ENCODE data around the gene PKP4. TPM values are rescaled to one million over a fixed set of nuclear protein-coding genes. Genes with fewer than 3 reads are reported as not detected.

Gene PKP4
- total RNA-seq, 4 donors from 2014 or later: 64.1 to 152 (median 90.2) TPM

DNA sequence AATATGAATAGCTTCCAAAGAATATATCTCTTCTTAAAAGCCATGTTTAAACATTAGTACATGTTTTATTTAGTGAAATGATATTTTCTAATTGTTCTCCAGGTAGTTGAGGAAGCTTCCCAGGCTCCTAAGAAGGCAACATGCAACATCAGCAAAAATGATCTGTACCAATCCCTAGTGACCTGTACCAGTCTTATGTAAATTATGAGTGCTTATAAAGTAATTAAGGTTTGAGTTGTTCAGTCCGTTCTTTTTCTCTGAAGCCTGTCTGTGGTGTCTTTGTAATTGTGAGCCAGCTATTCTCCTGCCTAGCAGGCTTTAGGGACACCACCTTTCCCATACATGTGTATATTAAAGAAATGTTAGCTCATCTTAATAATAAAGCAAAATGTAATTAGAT, 98.2 kb downstream of the PKP4 start:
- Histone ChIP-seq H3K27me3 (no peaks in the 10 kb centered on the region), H3K9me3 (no peaks in the 10 kb centered on the region), H3K27ac (no peak overlapping the region), H3K36me3 (no peaks in the 10 kb centered on the region), H3K4me3 (no peak overlapping the region), H3K4me1 (no peaks in the 10 kb centered on the region)
- 72% methylated on average over 1 of the region's 1 CpG for WGBS
- DNase-seq (ENCODE audit: low spot score in 2 of 2): no peak
- no peak for TF ChIP-seq POLR2AphosphoS5 (IDR thresholded peaks at IDR 0.05)
- no peak for TF ChIP-seq POLR2A (IDR thresholded peaks at IDR 0.05)
- TF ChIP-seq CTCF (IDR thresholded peaks at IDR 0.05): no peak
- TF ChIP-seq EP300 (IDR thresholded peaks at IDR 0.05): no peak

- Histone ChIP-seq H3K9me3 (no peaks in the 10 kb centered on the region), H3K27me3 (no peaks in the 10 kb centered on the region), H3K4me1 (no peaks in the 10 kb centered on the region), H3K27ac (no peak overlapping the region), H3K4me3 (no peak overlapping the region), H3K36me3 (no peaks in the 10 kb centered on the region)
- WGBS: 90% methylated on average over 3 of the region's 3 CpGs
- TF ChIP-seq CTCF (IDR thresholded peaks at IDR 0.05): no peak
- TF ChIP-seq POLR2A (IDR thresholded peaks at IDR 0.05): no peak
- no peak for TF ChIP-seq POLR2AphosphoS5 (IDR thresholded peaks at IDR 0.05)
- TF ChIP-seq EP300 (IDR thresholded peaks at IDR 0.05): no peak
- no peak for DNase-seq (ENCODE audit: low spot score in 2 of 2)
Observed at GRCh38 chr2:158556124-158556523, 99.4 kb downstream of the PKP4 start.

DNA sequence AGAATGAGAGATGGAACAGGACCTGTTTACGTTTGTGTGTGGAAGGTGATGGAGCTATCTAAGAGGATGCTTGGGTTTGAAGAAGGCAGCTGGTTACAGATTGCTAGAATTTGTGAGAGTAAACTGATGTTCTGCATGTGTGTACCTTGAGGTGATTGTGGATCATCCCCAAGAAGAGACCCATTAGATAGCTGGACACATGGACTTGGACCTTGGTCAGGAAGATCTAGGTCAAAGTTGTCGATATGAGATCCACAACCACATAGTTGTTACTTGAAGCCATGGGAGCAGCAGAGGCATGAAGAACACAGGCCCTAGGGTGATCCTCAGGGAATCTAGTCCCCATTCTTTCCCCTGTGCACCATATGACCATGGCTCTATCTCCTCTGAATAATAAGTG, 101.0 kb downstream of the PKP4 start:
- TF ChIP-seq EP300 (IDR thresholded peaks at IDR 0.05) (no peak), POLR2AphosphoS5 (IDR thresholded peaks at IDR 0.05) (no peak), POLR2A (IDR thresholded peaks at IDR 0.05) (no peak), CTCF (IDR thresholded peaks at IDR 0.05) (no peak)
- H3K4me1 ChIP-seq: no peaks in the 10 kb centered on the region
- DNase-seq (ENCODE audit: low spot score in 2 of 2): no peak
- 92% methylated on average over 2 of the region's 2 CpGs for WGBS
- no peak overlapping the region for H3K4me3 ChIP-seq
- H3K36me3 ChIP-seq: no peaks in the 10 kb centered on the region
- H3K27me3 ChIP-seq: no peaks in the 10 kb centered on the region
- H3K9me3 ChIP-seq: no peaks in the 10 kb centered on the region
- no peak overlapping the region for H3K27ac ChIP-seq

DNA sequence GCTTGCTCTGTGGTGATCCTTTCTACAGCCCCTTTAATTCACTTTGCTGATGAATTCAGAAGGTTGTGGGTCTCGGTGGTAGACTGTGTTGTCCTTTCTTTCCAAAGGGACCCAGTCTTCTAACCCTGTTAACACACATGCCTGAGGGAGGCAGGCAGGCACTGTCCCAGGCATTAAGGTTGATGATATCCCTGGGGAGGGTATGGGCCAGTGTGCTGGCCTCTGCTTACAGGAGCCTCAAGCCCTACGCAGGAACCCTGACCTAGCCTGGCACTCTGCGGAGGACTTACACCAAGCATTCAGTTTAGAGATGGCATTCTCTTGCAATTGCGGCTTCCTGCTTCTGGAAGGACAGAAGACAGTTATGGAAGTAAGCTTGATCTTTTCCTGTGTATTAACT, 102.5 kb downstream of the PKP4 start:
- H3K27ac ChIP-seq: no peak overlapping the region
- no peaks in the 10 kb centered on the region for H3K27me3 ChIP-seq
- no peaks in the 10 kb centered on the region for H3K9me3 ChIP-seq
- H3K4me3 ChIP-seq: no peak overlapping the region
- no peaks in the 10 kb centered on the region for H3K4me1 ChIP-seq
- no peak for DNase-seq (ENCODE audit: low spot score in 2 of 2)
- WGBS: 95% methylated on average over 4 of the region's 4 CpGs
- TF ChIP-seq POLR2A (IDR thresholded peaks at IDR 0.05) (no peak), POLR2AphosphoS5 (IDR thresholded peaks at IDR 0.05) (no peak), EP300 (IDR thresholded peaks at IDR 0.05) (no peak), CTCF (IDR thresholded peaks at IDR 0.05) (no peak)
- no peaks in the 10 kb centered on the region for H3K36me3 ChIP-seq

- Histone ChIP-seq H3K36me3 (no peaks in the 10 kb centered on the region), H3K4me1 (no peaks in the 10 kb centered on the region), H3K9me3 (no peaks in the 10 kb centered on the region), H3K27me3 (no peaks in the 10 kb centered on the region), H3K27ac (no peak overlapping the region), H3K4me3 (no peak overlapping the region)
- no peak for DNase-seq (ENCODE audit: low spot score in 2 of 2)
- TF ChIP-seq POLR2A (IDR thresholded peaks at IDR 0.05) (no peak), POLR2AphosphoS5 (IDR thresholded peaks at IDR 0.05) (no peak), EP300 (IDR thresholded peaks at IDR 0.05) (no peak), CTCF (IDR thresholded peaks at IDR 0.05) (no peak)
Observed at GRCh38 chr2:158560259-158560658, 103.5 kb downstream of the PKP4 start.
